NCI-H1417 (cell line): ENCODE data around the gene ZMYND8.
"Not testable (repeated sequence)": the region's sequence is repeated elsewhere in the genome, so short reads cannot be mapped to it uniquely, and the experiment has no call there.

ENCODE experiments used
- DNase-seq, 3 experiments: peaks; one replicate each; lab custom pipeline; 2025; lab: John Stamatoyannopoulos, UW

ZMYND8 gene

DNA sequence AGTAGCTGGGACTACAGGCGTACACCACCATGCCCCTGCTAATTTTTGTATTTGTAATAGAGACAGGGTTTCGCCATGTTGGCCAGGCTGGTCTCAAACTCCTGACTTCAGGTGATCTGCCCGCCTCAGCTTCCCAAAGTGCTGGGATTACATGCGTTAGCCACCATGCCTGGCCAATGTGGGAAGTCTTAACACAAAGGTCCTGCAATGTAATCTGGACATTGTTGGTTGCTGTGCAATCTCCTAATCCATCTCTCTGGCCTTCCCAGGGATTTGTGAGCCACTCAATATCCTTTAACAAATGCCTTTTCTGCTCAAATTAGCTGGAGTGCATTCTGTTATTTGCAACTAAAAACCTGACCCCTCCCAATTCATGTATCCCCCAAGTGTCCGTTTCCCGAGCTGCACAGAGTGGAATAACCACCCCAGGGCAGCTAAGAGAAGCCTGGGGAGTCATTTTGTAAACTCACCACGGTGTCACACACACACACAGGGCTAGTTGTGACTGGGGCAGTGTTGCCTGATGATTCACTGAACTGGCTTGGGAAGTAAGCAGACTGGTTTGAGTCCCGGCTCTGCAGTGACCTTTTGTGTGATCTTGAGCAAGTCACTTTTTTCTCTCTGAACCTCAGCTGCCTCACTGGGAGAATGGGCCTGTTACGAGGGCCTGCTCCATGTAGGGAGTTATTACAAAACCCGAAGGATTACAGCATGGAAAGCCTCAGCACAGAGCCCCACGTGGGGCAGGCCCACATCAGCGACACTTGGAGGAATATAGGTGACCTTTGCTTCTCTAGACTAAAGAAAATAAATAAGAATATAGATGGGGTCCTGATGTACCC, 152.3 kb downstream of the ZMYND8 start:
- no peak for DNase-seq

DNA sequence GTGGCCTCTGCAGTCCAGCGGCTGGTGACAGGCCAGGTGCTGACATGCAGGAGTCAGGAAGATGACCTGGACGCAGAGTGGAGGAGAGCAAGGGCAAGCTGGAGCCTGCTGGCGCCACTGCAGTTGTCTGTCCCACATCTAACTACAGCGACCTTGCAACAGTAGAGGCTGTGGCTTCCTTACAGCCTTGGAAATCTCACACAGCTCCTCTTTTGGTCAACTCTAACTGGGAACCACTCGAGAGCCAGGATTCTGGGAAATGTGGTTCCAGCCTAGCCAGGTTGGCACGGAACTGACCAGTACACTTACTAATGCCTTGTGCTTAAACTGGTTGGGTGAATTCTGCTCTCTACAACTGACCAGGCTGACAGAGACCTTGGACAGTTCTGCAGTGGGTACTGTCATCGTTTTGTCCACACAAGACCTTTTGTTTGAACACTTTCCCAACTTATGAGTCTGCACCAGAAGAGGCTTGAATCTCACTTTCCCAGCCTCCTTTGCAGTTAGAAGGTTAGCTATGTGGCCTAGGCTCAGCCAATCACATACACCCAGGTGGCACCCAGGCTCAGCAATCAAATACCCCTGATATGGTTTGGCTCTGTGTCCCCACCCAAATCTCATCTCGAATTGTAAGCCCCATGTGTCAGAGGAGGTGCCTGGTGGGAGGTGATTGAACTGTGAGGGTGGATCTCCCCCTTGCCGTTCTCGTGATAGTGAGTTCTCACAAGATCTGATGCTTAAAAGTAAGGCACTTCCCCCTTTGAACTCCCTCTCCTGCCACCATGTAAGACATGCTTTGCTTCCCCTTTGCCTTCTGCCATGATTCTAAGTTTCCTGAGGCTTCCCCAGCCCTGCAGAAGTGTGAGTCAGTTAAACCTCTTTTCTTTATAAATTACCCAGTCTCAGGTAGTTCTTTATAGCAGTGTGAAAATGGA, 153.5 kb downstream of the ZMYND8 start:
- no peak for DNase-seq

DNA sequence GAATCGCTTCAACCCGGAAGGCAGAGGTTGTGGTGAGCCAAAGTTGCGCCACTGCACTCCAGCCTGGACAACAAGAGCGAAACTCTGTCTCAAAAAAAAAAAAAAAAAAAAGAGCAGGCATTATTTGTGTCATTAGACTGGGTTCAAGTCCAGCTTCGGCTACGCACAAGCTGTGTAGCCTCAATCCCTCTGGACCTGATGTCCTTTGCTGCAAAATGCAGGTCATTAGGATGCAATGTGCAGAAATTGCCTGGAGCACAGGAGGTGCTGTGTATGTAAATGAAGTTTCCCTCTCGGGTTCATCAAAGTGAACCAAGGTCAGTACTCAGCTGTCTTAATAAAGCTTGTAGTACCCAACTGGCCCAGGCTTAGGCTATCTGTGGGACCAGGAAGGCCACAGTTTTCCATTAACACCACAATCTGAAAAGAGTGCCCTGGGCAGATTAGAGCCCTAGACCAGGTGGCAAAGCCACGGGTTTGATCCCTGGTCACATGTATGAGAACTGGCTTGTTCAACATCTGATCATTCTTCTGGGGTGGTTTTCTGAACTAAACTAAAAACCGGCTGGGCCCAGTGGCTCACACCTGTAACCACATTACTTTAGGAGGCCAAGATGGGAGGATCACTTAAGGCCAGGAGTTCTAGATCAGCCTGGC, 155.3 kb downstream of the ZMYND8 start:
- DNase-seq: no peak

DNA sequence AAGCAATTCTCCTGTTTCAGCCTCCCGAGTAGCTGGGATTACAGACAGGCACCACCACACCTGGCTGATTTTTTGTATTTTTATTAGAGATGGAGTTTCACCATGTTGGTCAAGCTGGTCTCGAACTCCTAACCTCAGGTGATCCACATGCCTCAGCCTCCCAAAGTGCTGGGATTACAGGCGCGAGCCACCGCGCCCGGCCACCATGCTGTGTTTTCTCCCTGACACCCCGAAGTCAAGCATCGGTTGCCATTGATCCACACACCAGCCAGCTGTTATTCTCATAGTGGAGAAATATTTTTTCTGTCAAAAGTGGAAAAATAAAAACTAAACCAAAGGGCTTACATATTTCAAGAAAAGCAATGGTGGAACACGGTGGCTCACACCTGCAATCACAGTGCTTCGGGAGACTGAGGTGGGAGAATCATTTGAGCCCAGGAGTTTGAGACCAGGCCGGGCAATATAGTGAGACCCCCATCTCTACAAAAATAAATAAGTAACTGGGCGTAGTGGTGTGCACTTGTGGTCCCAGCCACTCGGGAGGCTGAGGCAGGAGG, 157.4 kb downstream of the ZMYND8 start:
- no peak for DNase-seq

DNA sequence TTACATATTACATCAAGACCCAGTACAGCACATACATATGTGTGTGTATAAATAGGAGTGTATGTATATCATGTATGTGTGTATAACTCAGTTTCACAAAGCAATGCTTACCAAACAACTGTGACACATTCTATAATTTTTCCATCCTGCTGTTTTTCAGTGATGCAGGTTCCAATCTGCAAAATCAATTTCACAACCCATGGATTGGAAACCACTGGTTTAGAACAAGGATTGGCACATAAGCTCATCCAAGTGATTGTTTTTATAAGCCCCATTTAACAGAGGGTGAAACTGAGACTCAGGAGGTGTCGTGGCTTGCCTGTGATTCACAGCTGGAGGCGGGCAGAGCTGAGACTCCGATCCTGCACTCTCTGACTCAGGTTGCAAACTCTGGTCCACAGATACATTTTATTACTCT, 158.2 kb downstream of the ZMYND8 start:
- no peak for DNase-seq

DNA sequence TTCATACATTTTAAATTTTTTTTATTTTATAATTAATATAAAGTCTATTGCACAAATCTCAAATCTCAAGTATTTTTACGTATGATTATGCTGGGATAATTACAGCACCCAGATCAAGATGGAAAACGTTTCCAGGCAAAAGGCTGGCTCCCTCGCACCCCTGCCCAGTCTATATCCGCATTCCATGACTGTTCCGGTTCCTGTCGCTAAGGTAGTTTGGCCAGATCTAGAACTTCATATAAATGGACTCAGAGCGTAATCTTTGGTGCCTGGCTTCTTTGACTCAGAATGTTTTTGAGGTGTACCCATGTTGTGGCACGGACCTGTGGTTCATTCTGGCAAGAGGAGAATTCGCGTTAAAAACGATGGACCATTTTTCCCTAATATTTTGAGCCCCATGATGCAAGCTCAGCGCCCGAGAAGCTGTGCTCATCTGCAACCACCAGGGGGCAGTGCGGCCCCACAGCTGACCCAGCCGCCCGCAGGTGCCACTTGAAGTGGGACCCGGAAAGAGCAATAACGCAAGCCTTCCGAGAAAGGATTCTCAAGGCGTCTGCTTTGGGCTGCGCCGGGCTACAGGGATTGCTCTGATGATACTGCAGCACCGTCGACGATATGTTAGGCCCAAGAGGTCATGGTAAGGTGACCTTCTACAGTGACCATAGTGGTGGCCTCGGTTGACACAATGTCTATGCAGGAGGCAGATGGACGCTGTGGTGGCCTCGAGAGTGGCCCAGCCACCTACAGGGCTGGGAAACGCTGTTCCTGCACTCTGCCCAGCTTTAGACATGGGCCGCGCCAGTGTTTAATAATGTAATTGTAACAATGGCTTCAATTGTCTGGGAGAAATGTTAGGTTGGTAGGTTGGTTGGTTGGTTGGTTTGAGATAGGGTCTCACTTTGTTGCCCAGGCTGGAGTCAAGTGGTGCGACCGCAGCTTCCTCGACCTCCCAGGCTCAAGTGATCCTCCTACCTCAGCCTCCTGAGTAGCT, 160.1 kb downstream of the ZMYND8 start:
- peak; percentile 15 to 73 (median 67) for DNase-seq

DNA sequence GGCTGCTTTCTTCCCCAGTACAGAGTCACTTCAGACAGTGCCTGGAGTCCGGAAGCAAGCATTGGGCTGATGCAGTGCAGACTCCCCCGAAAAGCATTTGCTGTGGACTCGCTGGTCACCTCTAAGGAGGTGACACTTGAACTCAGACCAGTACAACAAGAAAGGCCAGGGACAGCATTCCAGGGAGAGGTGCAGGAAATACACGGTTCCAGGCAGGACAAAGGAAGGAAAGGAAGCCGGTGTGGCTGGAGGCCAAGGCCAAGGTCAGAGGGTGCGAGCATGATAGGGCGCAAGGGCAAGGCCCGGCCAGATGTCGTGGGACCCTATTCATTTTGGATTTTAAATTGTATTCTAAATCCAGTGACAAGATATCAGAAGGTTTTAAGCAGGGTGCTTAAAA, 160.9 kb downstream of the ZMYND8 start:
- DNase-seq: no peak

DNA sequence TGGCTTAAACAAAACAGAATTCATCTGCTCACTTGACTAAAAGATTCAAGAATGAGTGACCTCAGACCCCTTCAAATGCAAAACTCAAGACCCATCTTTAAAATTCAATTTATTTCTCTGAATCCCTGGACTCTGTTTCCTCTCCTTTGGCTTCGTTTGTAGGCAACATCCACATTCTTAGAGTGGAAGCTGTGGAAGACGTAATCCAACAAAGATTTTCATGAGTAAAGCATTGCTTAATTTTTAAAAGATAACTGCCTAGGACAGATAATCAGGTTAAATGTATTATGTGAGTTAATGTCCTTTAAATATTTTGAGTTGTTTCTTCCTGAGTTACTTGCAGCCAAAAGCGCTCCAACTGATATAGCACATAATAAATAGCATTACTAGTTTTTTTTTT, 164.5 kb downstream of the ZMYND8 start:
- DNase-seq: no peak

DNA sequence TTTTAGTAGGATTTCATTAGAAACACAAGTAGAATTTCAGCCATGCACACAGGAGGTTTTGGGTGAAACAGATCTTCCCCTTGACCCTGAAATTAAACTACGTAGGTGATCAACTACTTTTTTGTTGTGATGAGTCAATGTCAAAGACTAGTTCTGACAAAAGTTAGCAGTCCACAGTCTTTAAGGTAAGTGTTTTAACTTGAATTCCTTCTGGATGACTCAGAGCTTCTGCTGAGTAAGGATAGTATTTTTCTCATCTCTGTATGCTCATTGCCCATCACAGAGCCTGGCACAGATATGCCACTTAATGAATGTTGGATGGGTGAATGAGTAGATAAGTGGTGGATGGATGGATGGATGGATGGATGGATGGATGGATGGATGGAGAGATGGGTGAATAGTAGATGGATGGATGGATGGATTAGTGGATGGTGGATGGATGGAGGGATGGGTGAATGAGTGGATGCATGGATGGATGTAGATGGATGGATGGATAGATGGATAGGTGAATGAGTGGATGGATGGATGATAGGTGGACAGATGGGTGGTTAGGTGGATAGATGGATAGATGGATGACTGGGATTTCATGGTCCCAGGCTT, 165.3 kb downstream of the ZMYND8 start:
- no peak for DNase-seq

DNA sequence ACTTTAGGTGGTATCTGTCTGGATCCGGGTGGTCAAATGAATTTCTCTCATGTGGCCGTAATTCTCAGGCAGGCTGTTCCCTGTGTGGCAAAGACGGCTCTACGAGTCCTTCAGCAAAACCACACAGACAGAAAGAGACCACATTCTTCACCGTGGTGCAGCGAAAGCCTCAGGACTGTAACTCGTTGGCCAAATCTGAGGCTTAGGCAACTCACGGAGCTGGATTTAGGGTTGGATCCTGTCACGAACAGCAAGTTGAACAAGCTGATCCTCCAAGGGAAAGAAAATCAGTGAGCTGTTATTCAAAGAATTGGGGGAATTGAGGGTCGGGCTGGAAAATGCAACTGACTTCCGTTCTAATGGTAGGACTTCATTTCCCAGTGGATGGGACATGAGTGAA, 167.4 kb downstream of the ZMYND8 start:
- no peak for DNase-seq

DNA sequence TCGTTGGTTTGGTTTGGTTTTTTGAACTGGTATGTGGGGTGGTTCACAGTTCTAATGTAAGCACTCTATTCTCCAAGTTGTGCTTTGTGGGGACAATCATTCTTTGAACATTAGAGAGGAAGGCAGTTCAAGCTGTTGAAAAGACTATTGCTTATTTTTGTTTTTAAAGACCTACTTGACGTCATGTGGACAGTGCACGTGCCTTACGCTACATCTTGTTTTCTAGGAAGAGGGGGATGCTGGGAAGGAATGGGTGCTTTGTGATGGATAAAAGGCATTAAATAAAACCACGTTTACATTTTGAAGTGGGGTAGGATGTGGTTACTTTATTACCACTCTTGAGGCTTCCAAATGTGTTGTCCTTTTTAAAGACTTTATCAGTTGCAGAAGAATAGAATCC, 168.0 kb downstream of the ZMYND8 start:
- no peak for DNase-seq

DNA sequence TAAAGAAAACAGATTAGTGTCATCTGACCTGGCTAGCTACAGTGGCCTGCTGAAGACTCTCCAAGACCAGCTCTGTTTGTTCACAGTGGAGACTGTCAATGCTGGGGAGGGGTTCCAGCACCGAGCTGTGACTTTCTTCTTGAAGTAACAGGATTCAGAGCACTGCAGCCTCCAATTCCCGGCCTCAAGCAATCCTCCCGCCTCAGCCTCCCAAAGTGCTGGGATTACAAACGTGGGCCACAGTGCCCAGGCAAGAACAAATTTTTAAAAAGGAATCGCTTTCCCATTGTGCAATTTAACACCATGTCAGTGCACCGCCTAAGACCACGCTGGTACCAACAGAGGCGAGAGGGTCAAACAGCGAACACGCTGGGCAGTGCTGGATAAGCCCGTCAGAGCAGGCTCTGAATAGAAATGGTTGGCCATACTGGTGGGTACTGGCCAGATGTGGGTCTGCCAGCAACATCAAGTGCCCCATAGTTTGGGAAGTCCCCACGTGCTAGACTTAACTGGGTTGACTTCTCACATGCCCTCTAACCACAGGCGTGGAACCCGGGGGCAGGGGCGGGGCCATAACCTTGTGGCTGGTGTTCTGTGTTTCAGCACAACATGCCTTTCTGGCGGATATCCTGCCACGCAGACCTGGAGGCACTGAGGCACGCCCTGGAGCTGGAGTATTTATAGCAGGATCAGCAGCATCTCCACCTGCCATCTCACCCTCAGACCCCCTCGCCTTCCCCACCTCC, 168.9 kb downstream of the ZMYND8 start:
- no peak for DNase-seq

DNA sequence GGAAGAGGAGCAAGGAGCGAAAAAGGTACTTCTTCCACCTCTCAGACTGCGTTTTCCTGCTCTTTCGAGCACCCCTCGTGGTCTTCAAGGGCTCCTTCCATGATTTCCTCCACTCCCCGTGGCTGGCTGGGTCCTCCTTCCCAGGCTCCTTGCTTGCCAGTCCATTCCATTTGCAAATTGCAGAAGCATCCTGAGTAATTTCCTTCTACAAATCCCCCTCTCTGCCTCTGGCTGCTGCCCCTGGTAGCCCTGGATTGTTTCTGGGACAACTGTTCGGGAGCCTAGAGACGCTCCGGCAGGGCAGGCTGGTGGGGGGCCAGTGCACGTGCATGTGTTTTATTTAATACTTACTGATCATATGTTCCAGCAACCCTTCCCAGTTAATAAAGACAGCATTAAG, 173.1 kb downstream of the ZMYND8 start:
- no peak for DNase-seq

DNA sequence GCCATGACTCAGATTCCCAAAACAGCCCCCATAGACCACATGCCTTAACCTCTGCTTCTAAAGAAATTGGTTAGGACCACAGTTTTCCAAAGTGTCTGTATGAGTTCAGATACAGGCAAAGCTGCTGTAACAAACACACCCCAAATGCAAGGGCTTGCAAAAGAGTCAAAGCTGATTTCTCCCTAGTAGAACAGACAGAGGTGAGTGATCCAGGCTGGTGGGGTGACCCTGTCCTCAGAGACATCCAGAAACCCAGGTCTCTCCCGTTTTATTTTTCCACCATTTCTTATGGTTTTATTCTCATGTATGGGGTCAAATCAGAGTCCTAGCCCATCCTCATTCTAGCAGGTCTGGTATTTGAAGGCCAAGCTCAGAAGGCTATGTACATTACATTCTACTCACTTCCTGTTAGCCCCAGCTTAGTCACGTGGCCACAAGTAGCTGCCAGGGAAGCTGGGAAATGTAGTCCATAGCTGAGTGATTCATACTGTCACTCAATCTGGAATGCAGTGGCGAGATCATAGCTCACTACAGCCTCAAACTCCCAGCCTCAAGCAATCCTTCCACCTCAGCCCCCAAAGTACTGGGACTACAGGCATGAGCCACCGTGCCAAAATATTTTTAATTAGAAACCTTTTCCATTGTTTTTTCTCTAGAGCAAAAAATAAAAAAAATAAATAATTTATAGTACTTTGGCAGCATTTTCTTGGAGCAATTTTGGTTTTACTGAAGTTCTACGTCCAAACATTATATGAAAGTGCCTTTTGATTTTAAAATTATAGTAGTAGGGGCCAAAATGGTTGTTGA, 175.2 kb downstream of the ZMYND8 start:
- DNase-seq: peak in 1 of 3 experiments; percentile 7

DNA sequence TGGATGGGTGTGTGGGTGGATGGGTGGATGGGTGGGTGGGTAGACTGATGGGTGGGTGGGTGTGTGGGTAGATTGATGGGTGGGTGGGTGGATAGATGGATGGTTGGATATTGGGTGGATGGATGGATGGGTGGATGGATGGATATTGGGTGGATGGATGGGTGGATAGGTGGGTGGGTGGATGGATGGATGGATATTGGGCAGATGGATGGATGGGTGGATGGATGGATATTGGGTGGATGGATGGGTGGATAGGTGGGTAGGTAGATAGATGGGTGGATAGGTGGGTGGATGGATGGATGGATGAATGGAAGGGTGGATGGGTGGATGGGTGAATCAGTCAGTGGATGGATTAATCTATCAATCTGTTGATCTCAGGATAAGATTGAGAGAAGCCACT, 177.2 kb downstream of the ZMYND8 start:
- no peak for DNase-seq

DNA sequence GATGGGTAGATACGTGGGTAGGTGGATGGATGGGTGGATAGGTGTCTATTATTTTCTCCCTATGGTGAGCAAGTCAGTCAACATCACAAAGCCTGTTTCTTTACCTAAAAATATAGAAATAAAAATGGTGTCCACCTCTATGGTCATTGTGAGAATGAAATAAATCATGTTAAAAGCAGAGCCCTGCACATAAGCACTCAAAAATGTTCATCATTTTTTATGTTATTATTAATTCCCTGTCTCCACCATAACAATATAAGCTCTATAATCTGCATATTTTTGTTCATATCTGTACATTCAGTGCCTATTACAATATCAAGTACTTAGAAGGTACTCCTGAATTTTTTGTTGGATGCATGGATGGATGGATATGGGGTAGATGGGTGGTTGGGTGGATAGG, 177.6 kb downstream of the ZMYND8 start:
- no peak for DNase-seq

DNA sequence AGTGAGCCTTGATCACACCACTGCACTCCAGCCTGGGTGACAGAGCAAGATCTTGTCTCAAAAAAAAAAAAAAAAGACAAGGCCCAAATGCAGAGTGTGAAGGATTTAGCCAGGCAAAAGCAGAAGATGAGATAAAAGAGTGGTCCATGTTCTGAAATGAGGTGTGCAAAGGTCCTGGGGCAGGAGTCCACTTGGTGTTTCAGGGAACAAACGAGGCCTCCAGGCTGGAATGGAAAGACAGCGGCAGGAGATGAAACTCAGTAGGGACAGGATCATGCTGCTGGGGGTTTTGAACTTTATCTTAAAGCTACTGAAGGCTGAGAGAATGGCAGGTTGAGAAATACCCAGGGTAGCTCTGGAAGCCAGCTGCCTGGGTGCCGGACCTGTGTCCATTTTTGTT, 178.2 kb downstream of the ZMYND8 start:
- no peak for DNase-seq

DNA sequence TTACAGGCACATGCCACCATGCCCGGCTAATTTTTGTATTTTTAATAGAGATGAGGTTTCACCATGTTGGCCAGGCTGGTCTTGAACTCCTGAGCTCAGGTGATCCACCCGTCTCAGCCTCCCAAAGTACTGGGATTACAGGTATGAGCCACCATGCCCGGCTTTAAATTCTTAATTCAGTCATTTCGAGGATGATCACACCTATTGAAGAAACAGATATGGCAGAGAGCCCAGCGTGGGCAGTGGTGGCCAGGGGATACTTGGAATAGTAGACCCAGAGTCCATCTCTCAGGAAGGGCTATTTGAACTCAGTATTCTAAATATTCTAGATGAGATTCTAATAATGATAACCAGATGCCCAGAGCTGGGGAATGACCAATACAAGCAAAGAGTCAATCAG, 180.3 kb downstream of the ZMYND8 start:
- not testable (repeated sequence) for DNase-seq

DNA sequence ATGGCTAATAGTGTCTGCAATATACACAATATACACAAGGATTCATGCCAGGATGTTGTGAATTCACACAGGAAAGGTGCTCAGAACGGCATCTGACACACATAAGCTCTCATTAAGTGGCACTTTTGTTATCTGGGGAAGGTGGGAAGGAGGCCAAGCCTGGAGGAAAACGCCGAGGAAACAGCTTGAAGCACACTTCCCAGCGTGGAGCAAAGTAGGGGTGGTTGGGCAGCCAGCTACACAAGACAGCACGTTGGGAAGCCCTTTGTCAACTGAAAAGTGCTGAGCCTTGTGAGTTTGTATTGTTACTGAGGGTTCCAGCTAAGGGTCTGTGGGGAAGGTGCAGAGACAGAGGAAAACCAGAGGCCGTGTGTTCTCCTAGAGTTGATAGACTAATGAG, 181.0 kb downstream of the ZMYND8 start:
- DNase-seq: peak in 1 of 3 experiments; percentile 12
